Heart left ventricle (tissue), 16 donors: ENCODE results near the gene TMTC4. TPM values are rescaled to one million over a fixed set of nuclear protein-coding genes. Genes with fewer than 3 reads are reported as not detected.
"Not testable (repeated sequence)": the region's sequence is repeated elsewhere in the genome, so short reads cannot be mapped to it uniquely, and the experiment has no call there.

Experiments used
- ATAC-seq, 4 donors: fragments of 200-7000 bp; cut with Tn5 transposase; one replicate each; pipeline ENCODE4 v1.9.1; 2020 to 2022; ENCODE audit warnings: moderate library complexity in 4 of 4, mild to moderate bottlenecking in 3 of 4, moderate number of reproducible peaks in 1 of 4
- DNase-seq, 5 donors: peaks; one replicate each; pipeline ENCODE4 v3.0.0-alpha.2; 2020
- H3K27ac ChIP-seq, 12 donors: fragments of 200-600 bp; sonication (generic) in 4 of 12; one replicate each; pipeline versions ENCODE4 v1.5.0 to v1.8.0; 2016 to 2022; ENCODE audit warnings: mild to moderate bottlenecking in 2 of 12
- H3K27me3 ChIP-seq, 9 donors: fragments of 200-600 bp; sonication (generic) in 2 of 9; one replicate each; pipeline versions ENCODE4 v1.5.1 to v1.8.0; 2016 to 2022; ENCODE audit warnings: mild to moderate bottlenecking in 3 of 9
- H3K36me3 ChIP-seq, 9 donors: fragments of 200-600 bp; sonication (generic) in 2 of 9; one replicate each; pipeline versions ENCODE4 v1.5.0 to v1.8.0; 2018 to 2022; ENCODE audit warnings: mild to moderate bottlenecking in 2 of 9
- H3K4me1 ChIP-seq, 12 donors: fragments of 200-600 bp; sonication (generic) in 4 of 12; one replicate each; pipeline versions ENCODE4 v1.5.0 to v1.8.0; 2016 to 2022; ENCODE audit warnings: mild to moderate bottlenecking in 3 of 12
- H3K4me3 ChIP-seq, 12 donors: fragments of 200-600 bp; sonication (generic) in 4 of 12; one replicate each; pipeline versions ENCODE4 v1.5.0 to v1.8.0; 2017 to 2022; ENCODE audit warnings: mild to moderate bottlenecking in 9 of 12, moderate library complexity in 4 of 12
- H3K9me3 ChIP-seq, 12 donors: fragments of 200-600 bp; sonication (generic) in 4 of 12; one replicate each; pipeline versions ENCODE4 v1.5.0 to v1.8.0; 2016 to 2022; ENCODE audit warnings: mild to moderate bottlenecking in 1 of 12
- POLR2A ChIP-seq, 2 donors: fragments of 450-650 bp; IDR thresholded peaks; one replicate each; pipeline ENCODE4 v1.6.1; 2017; ENCODE audit warnings: antibody characterized with exemption in 2 of 2, mild to moderate bottlenecking in 2 of 2, moderate library complexity in 2 of 2
- WGBS, 4 donors: extraction: QIAGEN DNeasy Blood & Tissue Kit in 2 of 4; methylation state at CpG; one replicate each; pipeline versions ENCODE4 v1.1.5 to v1.1.7; 2013 to 2018; 5-methylcytosine and 5-hydroxymethylcytosine counted together
- intact Hi-C, 10 donors: fragments of 100-400 bp; cut with DNase I; formaldehyde crosslinking; loops; one replicate each; pipeline versions ENCODE4 v1.11.1 to v1.14.2; 2022
- polyA plus RNA-seq, 2 donors: library from polyadenylated mRNA; stranded (reverse); fragments of 200-250 nt; gene quantifications; one replicate each; pipeline ENCODE4 v1.2.3, GENCODE V29; 2013
- total RNA-seq, 9 donors: library from RNA; depleted of rRNA in 2 of 9; stranded (reverse); fragments of >200 nt in 2 of 9; fragmentation: NEBNext Ultra II Directional in 3 of 9; extraction: Animal tissue kit (Norgen Biotek cat#: 25700) in 3 of 9; gene quantifications; one replicate each; pipeline versions ENCODE4 v1.1.0 to v1.2.4, GENCODE V29; 2016 to 2023
- TF ChIP-seq, protein P1 (sequence below), 12 donors: fragments of 200-600 bp; sonication (generic) in 4 of 12; IDR thresholded peaks; one replicate each; pipeline versions ENCODE4 v1.5.0 to v1.8.0; 2018 to 2022; ENCODE audit warnings: antibody characterized with exemption in 12 of 12, mild to moderate bottlenecking in 5 of 12
- donor health status: ischemic (EF 13 %, LVEDD 7.1; RV severe dilation, severe dysfunction).
- donor health status: healthy with polysubstance abuse.
- donor health status: DM: no; HTN: yes; CAD: no.
- donor health status: DM: no; HTN: no; CAD: no.
- donor health status: ischemic (EF 25% LVEDD 6.9; RV normal size, moderate dysfunction).
- donor health status: ischemic (EF 25% LVEDD 5.7; RV mildly dilated, moderate dysfunction).
- donor health status: healthy.
- donor health status: DM: yes; HTN: yes; CAD: no.
- donor health status: ischemic (EF 35%, LVEDD 5.7; RV mildly dilated, moderate dysfunction).
- donor health status: nonischemic (EF 11% LVEDD 7.7; RV severe dilation, severe dysfunction).
- donor health status: DM: yes; HTN: yes; CAD: no.
- donor health status: PGD.
- donor health status: ischemic (EF 29% LVEDD 5.4; RV normal size, mild dysfunction).
- donor health status: nonischemic (EF 23%, LVEDD 6.1; RV moderate dilation, normal function).

The TMTC4 gene
- total and polyA plus RNA-seq, 11 donors: 2.4 to 10.3 (median 6.2) TPM

DNA sequence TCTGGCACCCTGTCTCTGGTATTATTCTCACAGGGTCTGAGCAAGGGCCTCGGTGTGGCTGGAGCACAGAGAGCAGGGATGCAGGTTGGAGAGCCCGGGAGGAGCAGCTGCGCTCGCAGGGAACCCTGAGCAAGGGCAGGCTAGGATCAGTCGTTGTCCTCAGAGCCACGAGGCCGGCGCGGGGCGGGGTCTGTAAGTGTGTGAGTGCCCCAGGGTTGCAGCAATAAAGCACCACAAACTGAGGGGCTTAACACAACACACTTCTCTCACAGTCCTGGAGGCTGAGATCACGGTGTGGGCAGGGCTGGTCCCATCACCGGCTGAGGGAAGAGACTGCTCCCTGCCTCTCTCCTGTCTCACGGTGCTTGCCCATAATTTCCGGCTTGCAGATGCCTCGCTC lies 47.5 kb downstream of the TMTC4 start:
- Histone ChIP-seq H3K4me3 (no peak overlapping the region), H3K9me3 (no peaks in the 10 kb centered on the region), H3K27ac (no peak overlapping the region), H3K4me1 (no peaks in the 10 kb centered on the region), H3K27me3 (no peaks in the 10 kb centered on the region), H3K36me3 (peaks cover 0 to 82% (median 54%) of the 10 kb centered on the region in 9 donors)
- ATAC-seq (no peak), DNase-seq (no peak)
- TF ChIP-seq POLR2A (IDR thresholded peaks at IDR 0.05): no peak
- TF ChIP-seq, protein P1, sequence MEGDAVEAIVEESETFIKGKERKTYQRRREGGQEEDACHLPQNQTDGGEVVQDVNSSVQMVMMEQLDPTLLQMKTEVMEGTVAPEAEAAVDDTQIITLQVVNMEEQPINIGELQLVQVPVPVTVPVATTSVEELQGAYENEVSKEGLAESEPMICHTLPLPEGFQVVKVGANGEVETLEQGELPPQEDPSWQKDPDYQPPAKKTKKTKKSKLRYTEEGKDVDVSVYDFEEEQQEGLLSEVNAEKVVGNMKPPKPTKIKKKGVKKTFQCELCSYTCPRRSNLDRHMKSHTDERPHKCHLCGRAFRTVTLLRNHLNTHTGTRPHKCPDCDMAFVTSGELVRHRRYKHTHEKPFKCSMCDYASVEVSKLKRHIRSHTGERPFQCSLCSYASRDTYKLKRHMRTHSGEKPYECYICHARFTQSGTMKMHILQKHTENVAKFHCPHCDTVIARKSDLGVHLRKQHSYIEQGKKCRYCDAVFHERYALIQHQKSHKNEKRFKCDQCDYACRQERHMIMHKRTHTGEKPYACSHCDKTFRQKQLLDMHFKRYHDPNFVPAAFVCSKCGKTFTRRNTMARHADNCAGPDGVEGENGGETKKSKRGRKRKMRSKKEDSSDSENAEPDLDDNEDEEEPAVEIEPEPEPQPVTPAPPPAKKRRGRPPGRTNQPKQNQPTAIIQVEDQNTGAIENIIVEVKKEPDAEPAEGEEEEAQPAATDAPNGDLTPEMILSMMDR (IDR thresholded peaks at IDR 0.05): no peak
- intact Hi-C loops: no loop called here
- WGBS, 4 donors: 92 to 95% (median 93%) methylated on average over 10 to 15 of the region's 15 CpGs

DNA sequence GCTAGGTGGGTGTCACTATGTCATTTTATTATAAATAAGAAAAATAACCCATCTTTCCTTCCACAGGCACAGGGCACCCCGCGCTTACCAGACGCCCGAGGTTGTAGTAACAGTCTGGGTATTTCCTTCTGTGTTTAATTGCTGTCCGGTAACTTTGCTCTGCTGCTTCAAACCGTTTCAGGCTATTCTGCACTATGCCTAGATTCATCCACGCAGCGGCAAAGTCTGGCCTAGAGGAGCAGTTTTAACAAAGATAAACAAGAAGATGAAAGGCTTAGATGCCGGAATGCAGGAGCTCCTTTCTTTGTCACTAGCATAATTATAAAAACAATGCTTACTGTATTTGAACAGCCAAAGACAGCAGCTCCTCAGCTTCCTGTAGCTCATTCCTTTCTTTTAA lies 49.1 kb downstream of the TMTC4 start:
- Histone ChIP-seq H3K27ac (no peak overlapping the region), H3K9me3 (no peaks in the 10 kb centered on the region), H3K27me3 (no peaks in the 10 kb centered on the region), H3K36me3 (peaks cover 0 to 75% (median 49%) of the 10 kb centered on the region in 9 donors), H3K4me1 (no peaks in the 10 kb centered on the region), H3K4me3 (no peak overlapping the region)
- intact Hi-C loops: no loop called here
- no peak for TF ChIP-seq POLR2A (IDR thresholded peaks at IDR 0.05)
- TF ChIP-seq, protein P1 (IDR thresholded peaks at IDR 0.05): no peak
- ATAC-seq (no peak), DNase-seq (no peak)
- 89 to 92% (median 90%) methylated on average over 9 of the region's 9 CpGs for WGBS, 4 donors

DNA sequence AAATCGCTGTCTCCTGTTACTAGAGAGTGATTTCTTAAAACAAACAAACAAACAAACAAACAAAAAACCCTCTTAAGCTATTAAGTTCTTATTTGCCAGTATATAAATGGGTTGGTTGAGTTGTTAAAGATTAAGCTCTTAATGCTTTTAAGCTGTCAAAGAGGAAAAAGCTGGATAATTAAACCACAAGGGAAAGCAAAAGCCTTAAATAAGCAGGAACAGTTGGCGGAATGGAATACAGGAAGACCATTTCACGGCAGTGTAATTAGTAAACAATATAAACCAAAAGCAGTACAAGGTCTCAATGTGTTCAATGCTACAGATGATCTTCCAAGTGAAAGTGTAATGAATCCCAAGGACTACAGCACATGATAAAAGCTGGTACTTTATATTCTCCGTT lies 53.8 kb downstream of the TMTC4 start:
- Histone ChIP-seq H3K27me3 (no peaks in the 10 kb centered on the region), H3K4me1 (no peaks in the 10 kb centered on the region), H3K27ac (no peak overlapping the region), H3K4me3 (no peak overlapping the region), H3K36me3 (peaks cover 0 to 42% (median 20%) of the 10 kb centered on the region in 9 donors), H3K9me3 (peaks cover 0 to 4% (median 0%) of the 10 kb centered on the region in 12 donors)
- intact Hi-C loops: no loop called here
- TF ChIP-seq POLR2A (IDR thresholded peaks at IDR 0.05): no peak
- TF ChIP-seq, protein P1 (IDR thresholded peaks at IDR 0.05): no peak
- ATAC-seq: no peak
- 81 to 85% (median 83%) methylated on average over 4 of the region's 4 CpGs for WGBS, 4 donors
- DNase-seq: no peak

DNA sequence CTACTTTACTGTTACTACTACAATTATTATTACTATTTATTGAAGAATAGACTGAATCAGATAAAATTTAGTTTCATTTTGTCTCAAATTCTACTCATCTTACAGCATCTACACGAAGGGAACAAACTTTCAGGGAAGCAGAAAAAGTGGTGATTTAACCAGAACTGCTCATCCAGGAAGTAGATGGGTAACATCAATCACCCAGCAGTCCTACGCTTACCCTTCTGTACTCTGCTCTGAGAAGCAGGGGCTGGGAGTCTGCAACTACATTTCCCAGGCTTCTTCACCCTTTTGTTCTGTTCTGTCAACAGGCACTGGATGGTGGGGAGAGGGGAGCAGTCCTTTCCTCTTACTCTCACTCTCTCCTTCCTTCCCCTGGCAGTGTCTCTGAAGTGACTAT lies 54.7 kb downstream of the TMTC4 start:
- Histone ChIP-seq H3K4me3 (no peak overlapping the region), H3K9me3 (peaks cover 0 to 4% (median 0%) of the 10 kb centered on the region in 12 donors), H3K36me3 (peaks cover 0 to 33% (median 12%) of the 10 kb centered on the region in 9 donors), H3K4me1 (no peaks in the 10 kb centered on the region), H3K27ac (no peak overlapping the region), H3K27me3 (no peaks in the 10 kb centered on the region)
- WGBS, 4 donors: 91 to 99% (median 95%) methylated on average over 2 of the region's 2 CpGs
- ATAC-seq: no peak
- intact Hi-C loops: no loop called here
- TF ChIP-seq, protein P1 (IDR thresholded peaks at IDR 0.05): no peak
- TF ChIP-seq POLR2A (IDR thresholded peaks at IDR 0.05): no peak
- DNase-seq: no peak

DNA sequence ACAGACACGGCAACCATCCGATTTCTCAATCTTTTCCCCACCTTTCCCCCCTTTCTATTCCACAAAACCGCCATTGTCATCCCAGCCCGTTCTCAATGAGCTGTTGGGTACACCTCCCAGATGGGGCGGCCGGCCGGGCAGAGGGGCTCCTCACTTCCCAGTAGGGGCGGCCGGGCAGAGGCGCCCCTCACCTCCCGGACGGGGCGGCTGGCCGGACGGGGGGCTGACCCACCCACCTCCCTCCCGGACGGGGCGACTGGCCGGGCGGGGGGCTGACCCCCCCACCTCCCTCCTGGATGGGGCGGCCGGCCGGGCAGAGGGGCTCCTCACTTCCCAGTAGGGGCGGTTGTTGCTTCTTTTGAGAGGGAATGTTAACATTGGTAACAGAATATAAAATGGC lies 55.7 kb downstream of the TMTC4 start:
- peaks cover 0 to 23% (median 3%) of the 10 kb centered on the region in 9 donors for H3K36me3 ChIP-seq
- DNase-seq, intact Hi-C loops, H3K4me1 ChIP-seq, H3K4me3 ChIP-seq, ATAC-seq, H3K27ac ChIP-seq, H3K9me3 ChIP-seq, H3K27me3 ChIP-seq: not testable (repeated sequence)
- 96 to 99% (median 98%) methylated on average over 14 to 22 of the region's 24 CpGs for WGBS, 4 donors
